ENCODE data around the gene FHIT.

- TF ChIP-seq POLR2A (IDR thresholded peaks at IDR 0.05; ENCODE audit: low read length) (no peak), GATA1 (IDR thresholded peaks at IDR 0.05; ENCODE audit: low read depth, low read length) (no peak)
Observed at GRCh38 chr3:60673123-60673522, 578.1 kb downstream of the FHIT start.

Data from erythroblast (primary cell).